GM21447 (cell line): ENCODE results near the gene UBD.

Experiments
- ATAC-seq: cut with Tn5 transposase; IDR thresholded peaks from one replicate; pipeline ENCODE4 v1.9.1; 2021; ENCODE audit not compliant: unreplicated experiment

Gene UBD

GRCh38 chr6:29524044-29524443, 35.5 kb downstream of the UBD start:
- ATAC-seq: no peak

DNA sequence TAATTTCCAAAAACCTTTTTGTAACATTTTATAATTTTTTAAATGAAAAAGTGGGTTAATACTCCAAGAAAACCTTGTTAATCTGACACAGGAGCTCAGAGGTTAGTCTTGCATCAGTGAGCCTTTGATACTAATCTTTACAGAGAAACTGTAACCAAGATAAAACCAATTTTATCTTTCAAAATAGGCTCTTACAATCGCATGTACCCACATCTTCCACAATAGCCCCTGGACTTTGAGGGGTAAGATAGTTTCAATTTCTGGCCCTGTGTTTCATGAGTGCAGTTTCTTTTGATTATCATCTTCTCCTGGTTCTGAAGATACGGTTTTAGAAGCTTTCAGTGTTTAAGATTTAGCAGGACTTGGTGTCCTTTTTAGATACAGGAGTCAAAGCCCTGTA, 37.3 kb downstream of the UBD start:
- no peak for ATAC-seq

DNA sequence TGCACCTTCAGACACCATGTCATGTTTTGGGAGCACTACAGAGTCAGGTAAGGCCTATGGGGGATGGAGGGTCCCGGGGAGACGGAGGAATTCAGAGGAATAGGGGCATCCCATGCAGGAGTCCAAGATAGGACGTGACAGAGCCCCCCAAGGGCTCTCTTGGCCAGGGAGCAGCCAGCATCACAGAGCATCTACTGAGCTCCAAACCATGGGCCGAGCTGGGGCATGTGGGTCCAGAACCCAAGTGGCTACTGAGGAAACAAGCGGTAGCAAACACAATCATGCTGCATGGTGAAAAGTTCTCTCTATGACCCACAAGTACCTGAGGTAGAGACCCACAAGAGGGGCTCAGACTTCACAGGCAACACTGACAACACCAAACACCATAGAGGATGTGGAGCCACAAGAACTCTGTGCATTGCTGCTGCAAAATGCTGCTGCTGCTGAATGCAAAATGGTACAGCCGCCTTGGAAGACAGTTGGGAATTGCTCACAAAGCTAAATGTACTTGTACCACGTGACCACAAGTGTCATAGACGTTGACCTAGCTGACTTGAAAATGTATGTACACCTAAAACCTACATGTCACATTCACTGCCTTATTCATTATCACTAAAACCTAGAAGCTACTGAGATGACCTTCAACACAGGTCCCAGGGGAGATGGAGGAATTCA, 38.4 kb downstream of the UBD start:
- ATAC-seq: no peak

DNA sequence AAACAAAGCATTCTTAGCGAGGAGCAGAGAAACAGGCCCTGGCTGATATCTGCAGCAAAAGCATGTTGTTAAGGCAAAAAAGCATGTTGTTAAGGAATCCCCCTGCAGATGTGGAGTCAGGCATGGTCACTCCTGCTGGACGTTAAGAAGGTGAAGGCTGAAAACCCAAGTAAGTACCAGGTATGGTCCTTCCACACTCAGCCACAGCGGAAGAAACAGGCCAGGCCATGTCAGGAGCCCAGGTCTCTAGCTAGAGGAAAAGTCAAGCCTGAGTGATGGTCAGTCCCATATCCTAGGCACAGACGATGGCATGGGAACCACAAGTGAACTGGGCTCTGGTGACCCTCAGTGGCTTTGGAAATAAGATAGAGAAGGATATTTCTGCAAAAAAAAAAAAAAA, 39.3 kb downstream of the UBD start:
- ATAC-seq: no peak

- no peak for ATAC-seq
Measured at GRCh38 chr6:29519291-29520010, 40.1 kb downstream of the UBD start.

DNA sequence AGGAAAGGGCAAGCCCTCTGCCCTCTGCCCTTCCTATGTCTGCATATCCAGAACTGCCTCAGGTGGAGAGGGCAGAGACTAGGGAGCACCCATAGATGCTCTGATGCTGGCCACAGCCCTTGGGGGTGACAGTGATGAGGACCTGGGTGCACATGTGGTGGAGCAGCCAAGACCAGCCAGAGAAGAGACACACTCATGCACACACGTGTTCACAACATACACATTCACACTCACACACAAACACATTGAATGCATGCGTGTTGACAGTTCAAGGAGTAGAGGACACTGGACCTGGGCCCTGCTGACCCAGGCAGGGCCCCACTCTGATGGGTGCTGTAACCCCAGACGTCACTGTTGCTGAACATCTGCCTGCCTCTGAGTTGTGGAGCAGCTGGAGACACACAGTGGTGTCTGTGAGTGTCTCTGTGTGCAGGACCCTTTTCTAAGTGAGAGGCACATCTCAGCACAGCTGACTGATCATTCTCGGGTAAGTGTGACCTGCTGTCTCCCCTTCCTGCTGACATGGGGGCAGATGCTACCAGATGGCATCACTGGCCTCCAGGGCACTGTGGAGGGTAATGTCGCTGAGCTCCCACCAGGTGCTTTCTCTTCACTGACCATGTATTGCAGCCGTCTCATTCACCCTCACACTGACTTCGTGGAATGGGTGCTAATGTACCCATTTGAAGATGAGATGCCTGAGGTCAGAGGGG, 41.6 kb downstream of the UBD start:
- ATAC-seq: no peak

DNA sequence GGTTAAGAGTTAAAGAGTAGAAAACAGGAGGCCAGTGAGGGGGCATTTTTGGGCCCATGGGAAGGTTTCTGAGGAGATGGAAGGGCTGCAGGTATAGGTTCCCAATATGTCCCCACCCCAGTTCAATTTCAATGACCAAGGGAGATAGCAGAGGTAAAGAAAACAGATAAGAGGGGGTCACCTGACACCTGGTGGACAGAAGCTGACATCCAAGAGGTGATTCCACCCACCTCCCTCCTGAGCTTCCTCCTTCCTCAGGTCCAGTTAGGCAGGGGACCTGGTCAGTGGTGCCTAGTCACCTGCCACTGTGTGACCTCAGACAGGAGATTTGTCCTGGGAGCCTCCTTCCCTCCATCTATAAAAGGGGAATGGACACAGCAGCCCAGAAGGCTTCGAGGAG, 42.3 kb downstream of the UBD start:
- ATAC-seq: no peak

- ATAC-seq: no peak
Measured at GRCh38 chr6:29516108-29516507, 43.4 kb downstream of the UBD start.

DNA sequence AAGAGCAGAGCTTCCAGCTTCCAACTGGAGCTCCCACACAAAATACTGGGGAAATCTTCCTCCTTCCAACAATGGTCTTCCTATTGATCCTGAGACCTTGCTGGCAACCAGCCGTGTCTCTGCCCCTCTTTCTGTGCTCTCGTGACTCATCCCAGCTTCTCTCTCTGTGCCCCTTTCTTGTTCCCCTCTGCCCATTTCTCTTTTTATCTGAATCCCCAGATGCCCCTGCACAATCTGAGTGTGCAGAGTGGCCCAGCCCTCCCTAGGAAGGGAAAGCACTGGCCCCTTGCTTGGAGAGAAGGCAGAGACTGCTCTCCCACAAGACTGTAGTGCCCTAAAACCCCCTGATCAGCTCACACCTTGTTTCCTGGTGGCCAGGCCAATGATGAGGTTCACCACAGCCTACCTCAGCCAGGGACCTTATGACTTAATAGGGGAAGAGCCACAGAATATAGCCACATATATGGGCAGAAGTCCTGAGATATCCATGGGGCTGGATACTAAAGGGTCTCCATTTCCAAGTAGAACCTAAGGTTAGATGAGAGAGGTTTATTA, 48.7 kb downstream of the UBD start:
- ATAC-seq: no peak

GRCh38 chr6:29510202-29510601, 49.3 kb downstream of the UBD start:
- no peak for ATAC-seq

GRCh38 chr6:29509711-29510110, 49.8 kb downstream of the UBD start:
- no peak for ATAC-seq

- ATAC-seq: peak; percentile 70
Measured at GRCh38 chr6:29509239-29509638, 50.3 kb downstream of the UBD start.

DNA sequence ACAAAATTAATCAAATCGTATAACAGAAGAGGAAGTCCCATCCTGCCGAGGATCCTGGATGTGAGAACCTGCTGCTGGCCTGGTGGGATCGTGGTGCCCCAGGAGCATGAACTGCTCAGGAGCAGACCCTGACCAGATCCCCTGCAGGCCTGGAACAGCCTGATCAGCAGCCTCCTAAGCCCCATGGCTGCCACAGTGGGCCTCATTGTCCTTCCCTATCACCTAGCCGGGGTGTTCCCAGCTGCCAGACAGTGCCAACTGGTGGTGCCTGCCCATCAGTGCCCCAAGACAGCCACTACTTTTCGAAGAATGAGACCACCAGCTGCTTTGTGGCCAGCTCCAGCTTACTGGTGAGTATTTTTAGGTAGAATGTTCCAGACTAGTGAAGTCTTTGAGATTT, 52.2 kb downstream of the UBD start:
- no peak for ATAC-seq

DNA sequence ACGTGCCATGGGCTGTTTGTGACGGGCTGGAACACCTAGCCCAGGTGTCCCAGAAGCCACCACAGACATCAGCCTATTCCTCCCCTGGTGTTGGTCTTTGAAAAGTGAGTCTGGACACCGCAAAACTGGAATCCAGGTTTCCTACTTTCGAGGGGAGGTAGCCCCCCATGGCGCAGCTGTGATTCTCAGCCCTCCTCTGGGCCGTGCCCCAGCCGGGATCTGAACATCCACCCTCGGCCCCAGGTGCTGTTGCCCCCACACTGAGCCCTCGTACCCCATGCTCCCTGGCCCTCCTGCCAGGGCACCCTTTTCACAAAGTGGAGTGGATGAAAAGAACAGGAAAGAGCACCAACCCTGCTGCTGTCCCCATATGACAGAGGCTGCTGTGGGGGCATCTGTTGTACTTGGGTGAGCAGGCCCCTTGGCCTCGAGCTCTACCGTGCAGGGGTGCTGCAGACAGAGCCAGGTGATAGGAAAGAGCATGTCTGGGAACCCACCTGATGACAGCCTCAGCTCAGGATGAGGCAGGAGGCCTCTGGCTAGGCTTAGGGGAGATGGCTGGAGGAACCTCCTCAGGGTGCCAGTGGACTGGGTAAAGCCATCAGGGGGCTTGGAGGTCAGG, 53.0 kb downstream of the UBD start:
- no peak for ATAC-seq

GRCh38 chr6:29505808-29506207, 53.7 kb downstream of the UBD start:
- no peak for ATAC-seq
